GM18951 (cell line): ENCODE measurements around the gene LAT.
"Not testable (repeated sequence)": the region's sequence is repeated elsewhere in the genome, so short reads cannot be mapped to it uniquely, and the experiment has no call there.

Source experiments
- POLR2A ChIP-seq: IDR thresholded peaks from 4 replicates; pipeline ENCODE4 v1.6.1; 2011; ENCODE audit warnings: mild to moderate bottlenecking; ENCODE audit not compliant: insufficient read length, insufficient read depth; ENCODE audit errors: extremely low read depth
- in situ Hi-C: fragments of 300-500 bp; cut with MboI; formaldehyde crosslinking; loops from one replicate; pipeline ENCODE4 v1.12.0; 2022; ENCODE audit warnings: low sequenced_read_pairs, mixed read lengths, inconsistent platforms; ENCODE audit not compliant: unreplicated experiment

LAT gene

DNA sequence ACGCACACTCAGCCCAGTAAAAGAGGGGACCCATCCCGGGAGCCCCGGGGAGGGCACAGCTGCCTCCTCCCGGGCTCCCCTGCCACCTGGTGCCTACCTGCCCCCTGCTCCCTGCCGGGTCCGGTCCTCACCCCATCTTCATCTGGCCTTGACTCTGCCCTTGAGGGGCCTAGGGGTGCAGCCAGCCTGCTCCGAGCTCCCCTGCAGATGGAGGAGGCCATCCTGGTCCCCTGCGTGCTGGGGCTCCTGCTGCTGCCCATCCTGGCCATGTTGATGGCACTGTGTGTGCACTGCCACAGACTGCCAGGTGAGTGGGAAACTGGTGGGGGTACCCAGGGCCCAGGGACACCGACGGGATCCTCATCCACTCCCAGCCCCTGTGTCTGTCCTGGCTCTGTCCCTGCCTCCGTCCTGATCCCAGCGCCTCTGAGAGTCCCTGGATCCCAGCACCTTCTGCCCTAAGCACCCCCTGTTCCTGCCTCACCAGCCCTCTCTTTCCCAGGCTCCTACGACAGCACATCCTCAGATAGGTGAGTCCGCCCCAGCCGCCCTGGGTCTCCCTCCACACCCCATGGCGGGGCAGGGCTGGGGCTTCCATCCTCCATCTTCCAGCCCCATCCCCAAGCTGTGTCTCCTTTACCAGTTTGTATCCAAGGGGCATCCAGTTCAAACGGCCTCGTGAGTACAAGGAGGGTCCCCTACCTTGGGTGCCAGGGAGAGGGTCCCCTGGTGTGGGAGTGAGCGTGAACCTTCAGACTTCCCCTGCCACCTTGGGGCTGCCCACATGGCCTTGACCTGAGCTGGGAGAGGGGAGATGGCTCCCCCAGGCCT is 574 bp downstream of the LAT start:
- no peak for TF ChIP-seq POLR2A
- in situ Hi-C loops: no loop called here

DNA sequence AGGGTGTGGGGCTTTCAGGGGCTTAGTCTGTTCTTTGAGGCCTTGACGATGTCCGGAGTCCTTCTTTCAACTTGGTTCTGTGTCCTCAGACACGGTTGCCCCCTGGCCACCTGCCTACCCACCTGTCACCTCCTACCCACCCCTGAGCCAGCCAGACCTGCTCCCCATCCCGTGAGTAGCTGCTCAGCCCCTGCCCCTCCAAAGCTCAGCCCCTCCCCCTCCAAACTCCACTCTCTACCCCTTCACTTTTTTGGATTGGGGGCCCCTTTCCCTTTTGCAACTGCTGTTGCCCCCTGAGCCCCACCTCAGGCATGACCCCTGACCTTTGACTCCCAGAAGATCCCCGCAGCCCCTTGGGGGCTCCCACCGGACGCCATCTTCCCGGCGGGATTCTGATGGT is 1.2 kb downstream of the LAT start:
- TF ChIP-seq POLR2A: no peak

GRCh38 chr16:28986492-28986891 is 1.6 kb downstream of the LAT start:
- in situ Hi-C loops: no loop called here
- TF ChIP-seq POLR2A: no peak

More for the DNA sequence above, 1.2 kb downstream of the LAT start:
- in situ Hi-C loops: no loop called here

DNA sequence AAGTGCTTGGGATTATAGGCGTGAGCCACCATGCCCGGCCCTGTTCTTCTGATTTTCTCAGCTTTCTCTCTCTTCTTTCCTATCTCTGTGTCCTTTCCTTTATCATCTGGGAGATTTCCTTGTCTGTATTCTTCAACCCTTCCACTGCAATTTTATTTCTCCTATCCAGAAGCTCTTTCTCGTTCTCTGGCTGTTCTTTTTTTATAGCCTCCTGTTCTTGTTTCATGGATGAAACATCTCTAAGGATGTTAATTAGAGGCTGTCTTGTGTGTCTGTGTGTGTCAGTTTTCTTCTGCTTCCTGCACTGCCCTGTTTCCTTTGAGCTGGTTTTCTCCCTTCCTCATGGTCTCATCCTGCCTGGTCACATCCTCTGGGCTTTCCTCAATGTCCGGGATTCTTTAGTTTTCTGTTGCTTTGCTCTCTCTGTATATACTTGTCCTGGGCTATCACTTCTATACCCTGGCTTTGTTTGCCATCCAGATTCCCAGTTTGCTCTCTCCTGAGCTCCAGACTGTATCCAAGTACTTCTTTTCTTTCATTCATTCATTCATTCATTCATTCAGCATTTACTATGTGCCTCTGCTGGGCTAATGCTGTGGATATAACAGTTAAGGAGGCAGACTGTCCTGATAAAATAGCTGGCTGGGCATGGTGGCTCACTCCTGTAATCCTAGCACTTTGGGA is 2.5 kb downstream of the LAT start:
- in situ Hi-C loops: no loop called here
- no peak for TF ChIP-seq POLR2A

DNA sequence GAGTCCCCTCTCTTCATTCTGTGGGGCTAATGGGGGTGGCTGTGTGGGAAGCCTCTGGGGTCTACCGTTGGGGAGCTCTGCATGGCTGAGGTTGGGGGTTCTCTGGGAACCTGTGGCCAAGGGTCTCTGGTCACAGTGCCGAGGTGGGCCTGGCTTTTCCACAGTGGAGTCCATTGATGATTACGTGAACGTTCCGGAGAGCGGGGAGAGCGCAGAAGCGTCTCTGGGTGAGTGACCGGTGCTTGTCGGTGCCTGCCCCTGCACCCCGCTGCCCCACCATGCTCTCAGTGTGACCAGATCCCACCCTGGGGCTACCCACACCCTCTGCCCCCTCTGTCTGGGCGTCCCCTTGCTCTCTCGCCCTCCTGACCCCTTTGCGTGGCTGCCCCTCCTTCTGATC is 4.5 kb downstream of the LAT start:
- in situ Hi-C loops: no loop called here
- TF ChIP-seq POLR2A: no peak

DNA sequence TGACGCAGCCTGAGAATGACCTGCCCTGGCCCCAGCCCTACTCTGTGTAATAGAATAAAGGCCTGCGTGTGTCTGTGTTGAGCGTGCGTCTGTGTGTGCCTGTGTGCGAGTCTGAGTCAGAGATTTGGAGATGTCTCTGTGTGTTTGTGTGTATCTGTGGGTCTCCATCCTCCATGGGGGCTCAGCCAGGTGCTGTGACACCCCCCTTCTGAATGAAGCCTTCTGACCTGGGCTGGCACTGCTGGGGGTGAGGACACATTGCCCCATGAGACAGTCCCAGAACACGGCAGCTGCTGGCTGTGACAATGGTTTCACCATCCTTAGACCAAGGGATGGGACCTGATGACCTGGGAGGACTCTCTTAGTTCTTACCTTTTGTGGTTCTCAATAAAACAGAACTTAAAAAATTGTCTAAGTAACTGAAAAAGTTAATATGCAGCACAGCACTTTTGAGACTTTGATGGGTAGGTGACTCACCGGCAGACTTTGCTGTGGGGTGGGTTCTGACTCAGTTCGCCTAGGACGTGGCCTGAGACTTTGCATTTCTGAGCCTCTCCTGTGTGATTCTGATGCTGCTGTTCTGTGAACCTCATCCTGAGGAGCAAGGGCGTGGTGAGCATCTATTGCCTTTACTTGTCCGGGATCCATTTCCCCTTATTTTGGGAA is 5.7 kb downstream of the LAT start:
- no peak for TF ChIP-seq POLR2A
- in situ Hi-C loops: no loop called here

DNA sequence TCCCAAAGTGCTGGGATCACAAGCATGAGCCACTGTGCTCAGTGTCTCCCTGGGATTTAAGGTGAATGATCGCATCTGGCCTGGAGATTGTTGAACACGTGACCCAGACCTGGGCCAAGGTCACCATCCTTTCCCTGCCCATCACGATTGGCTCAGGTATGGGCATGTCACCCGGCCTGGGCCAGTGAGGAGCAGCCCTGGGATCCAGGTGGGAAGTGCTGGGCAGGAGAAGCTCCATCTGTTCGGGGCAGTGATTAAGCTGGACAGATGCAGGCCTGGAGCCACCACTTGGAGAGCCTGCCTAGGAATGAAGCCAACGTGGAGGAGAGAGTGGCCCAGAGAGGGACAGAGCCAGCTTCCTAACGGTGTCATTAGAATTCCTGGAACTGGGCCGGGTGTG is 6.8 kb downstream of the LAT start:
- no peak for TF ChIP-seq POLR2A
- in situ Hi-C loops: no loop called here

GRCh38 chr16:28992496-28992895 is 7.6 kb downstream of the LAT start:
- TF ChIP-seq POLR2A: no peak
- in situ Hi-C loops: no loop called here

DNA sequence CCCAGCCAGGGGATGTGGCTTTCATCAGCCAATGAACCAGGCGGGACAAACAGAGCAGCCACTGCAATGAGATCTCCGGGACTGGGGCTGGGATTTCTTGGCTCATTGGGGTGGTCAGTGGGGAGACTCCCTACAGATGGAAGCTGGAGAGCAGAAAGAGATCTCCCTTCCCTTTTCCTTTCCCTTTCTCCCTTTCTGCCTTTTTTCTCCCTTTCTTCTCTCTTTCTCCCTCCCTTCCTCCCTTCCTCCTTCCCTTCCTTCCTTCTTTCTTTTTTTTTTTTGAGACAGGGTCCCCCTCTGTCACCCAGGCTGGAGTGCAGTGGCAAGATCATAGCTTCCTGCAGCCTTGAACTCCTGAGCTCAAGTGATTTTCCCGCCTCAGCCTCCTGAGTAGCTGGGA is 14.0 kb downstream of the LAT start:
- no peak for TF ChIP-seq POLR2A
- in situ Hi-C loops: no loop called here

DNA sequence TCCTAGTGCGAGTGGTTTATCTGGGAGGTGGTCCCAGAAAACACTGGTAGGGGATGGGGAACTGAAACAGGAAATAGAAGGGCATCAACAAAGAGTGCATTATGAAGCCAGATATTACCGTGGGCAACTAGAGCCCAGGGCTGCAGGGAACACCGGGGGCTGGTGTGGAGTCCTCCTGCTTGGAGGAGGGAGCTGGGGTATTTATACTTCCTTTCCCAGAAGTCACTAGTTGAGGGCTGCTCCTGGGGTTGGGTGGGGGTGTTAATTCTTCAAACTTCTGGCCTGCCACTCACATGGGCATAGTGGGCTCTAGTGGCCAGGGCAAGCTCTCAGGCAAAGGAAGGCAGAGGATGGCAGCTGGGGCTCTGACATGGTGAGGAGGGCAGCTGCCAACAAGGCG is 14.7 kb downstream of the LAT start:
- TF ChIP-seq POLR2A: no peak
- in situ Hi-C loops: no loop called here

DNA sequence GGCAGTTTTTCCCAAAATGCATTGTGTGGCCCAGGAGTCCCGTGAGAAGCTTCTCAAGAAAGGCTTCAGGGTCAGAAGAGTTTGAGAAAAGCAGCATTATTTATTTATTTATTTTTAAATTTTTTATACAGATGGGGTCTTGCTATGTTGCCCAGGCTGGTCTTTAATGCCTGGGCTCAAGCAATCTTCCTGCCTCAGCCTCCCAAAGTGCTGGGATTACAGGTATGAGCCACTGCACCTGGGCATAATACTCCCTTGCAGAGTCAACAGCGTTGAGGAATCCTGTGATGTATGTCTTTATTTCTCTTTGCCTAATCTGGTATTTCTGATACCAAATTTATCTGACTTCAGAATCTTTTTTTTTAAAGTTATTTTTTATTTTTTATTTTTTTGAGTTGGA is 15.2 kb downstream of the LAT start:
- in situ Hi-C loops: no loop called here
- TF ChIP-seq POLR2A: no peak

DNA sequence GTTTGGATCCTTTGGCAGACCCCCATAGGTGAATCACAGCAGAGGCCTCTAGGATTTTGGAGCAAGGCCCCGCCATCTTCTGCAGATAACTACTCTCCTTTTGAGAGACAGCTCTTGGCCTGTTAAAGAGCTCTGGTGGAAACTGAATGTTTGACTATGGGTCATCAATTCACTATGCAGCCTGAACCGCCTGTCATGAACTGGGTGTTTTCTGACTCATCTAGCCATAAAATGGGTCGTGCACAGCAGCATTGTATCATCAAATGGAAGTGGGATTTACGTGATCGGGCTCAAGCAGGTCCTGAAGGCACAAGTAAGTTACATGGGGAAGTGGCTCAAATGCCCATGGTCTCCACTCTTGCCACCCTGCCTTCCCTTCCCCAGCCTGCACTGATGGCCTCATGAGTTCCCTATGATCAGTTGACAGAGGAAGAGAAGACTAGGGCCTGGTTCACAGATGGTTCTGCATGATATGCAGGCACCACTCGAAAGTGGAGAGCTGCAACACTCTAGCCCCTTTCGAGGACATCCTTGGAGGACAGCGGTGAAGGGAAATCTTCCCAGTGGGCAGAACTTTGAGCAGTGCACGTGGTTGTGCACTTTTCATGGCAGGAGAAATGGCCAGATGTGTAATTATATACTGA is 19.8 kb downstream of the LAT start:
- in situ Hi-C loops: not testable (repeated sequence)
